Sigmoid colon (tissue), 4 donors: ENCODE results near the gene FYB1.
"Not testable (repeated sequence)": the region's sequence is repeated elsewhere in the genome, so short reads cannot be mapped to it uniquely, and the experiment has no call there.

Experiments
- POLR2A ChIP-seq, 2 donors: fragments of 450-650 bp; IDR thresholded peaks; one replicate each; pipeline ENCODE4 v1.6.1; 2016; ENCODE audit warnings: antibody characterized with exemption in 2 of 2, mild to moderate bottlenecking in 2 of 2, moderate library complexity in 2 of 2
- POLR2AphosphoS5 ChIP-seq, 4 donors: sonication (generic); formaldehyde crosslinking; IDR thresholded peaks; one replicate each; pipeline ENCODE4 v1.6.1; 2017; ENCODE audit warnings: antibody characterized with exemption in 4 of 4
- TF ChIP-seq, protein P1 (sequence below), 4 experiments: fragments of 450-650 bp in 3 of 4; fragments of 200-600 bp in 1 of 4; IDR thresholded peaks; one replicate each; pipeline ENCODE4 v1.5.1; 2016 to 2019; ENCODE audit warnings: antibody characterized with exemption in 4 of 4, mild to moderate bottlenecking in 3 of 4, moderate library complexity in 2 of 4

GRCh38 chr5:39234494-39234893 lies 15.1 kb upstream of the FYB1 start:
- TF ChIP-seq, protein P1, sequence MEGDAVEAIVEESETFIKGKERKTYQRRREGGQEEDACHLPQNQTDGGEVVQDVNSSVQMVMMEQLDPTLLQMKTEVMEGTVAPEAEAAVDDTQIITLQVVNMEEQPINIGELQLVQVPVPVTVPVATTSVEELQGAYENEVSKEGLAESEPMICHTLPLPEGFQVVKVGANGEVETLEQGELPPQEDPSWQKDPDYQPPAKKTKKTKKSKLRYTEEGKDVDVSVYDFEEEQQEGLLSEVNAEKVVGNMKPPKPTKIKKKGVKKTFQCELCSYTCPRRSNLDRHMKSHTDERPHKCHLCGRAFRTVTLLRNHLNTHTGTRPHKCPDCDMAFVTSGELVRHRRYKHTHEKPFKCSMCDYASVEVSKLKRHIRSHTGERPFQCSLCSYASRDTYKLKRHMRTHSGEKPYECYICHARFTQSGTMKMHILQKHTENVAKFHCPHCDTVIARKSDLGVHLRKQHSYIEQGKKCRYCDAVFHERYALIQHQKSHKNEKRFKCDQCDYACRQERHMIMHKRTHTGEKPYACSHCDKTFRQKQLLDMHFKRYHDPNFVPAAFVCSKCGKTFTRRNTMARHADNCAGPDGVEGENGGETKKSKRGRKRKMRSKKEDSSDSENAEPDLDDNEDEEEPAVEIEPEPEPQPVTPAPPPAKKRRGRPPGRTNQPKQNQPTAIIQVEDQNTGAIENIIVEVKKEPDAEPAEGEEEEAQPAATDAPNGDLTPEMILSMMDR (IDR thresholded peaks at IDR 0.05), result not testable (repeated sequence)
- not testable (repeated sequence) for TF ChIP-seq POLR2AphosphoS5, POLR2A (IDR thresholded peaks at IDR 0.05)
